Fibroblast of the conjunctiva (primary cell): ENCODE measurements around the gene CD247.

Experiments
- DNase-seq: peaks from one replicate; pipeline ENCODE4 v3.0.0-alpha.2; 2010; ENCODE audit warnings: low read depth

CD247 gene

GRCh38 chr1:167413328-167413727 is 105.0 kb downstream of the CD247 start:
- no peak for DNase-seq

GRCh38 chr1:167412920-167413319 is 105.4 kb downstream of the CD247 start:
- no peak for DNase-seq

GRCh38 chr1:167412072-167412471 is 106.3 kb downstream of the CD247 start:
- no peak for DNase-seq

GRCh38 chr1:167409183-167409582 is 109.1 kb downstream of the CD247 start:
- no peak for DNase-seq

- no peak for DNase-seq
These were observed 110.0 kb downstream of the CD247 start for GRCh38 chr1:167408355-167408754.

GRCh38 chr1:167404908-167405307 is 113.4 kb downstream of the CD247 start:
- DNase-seq, result no peak

- no peak for DNase-seq
These were observed 114.0 kb downstream of the CD247 start for GRCh38 chr1:167404161-167404888.

- peak; percentile 43 for DNase-seq
These were observed 117.0 kb downstream of the CD247 start for GRCh38 chr1:167401260-167401873.

- no peak for DNase-seq
These were observed 117.9 kb downstream of the CD247 start for GRCh38 chr1:167400359-167400953.

GRCh38 chr1:167392200-167392696 is 126.1 kb downstream of the CD247 start:
- no peak for DNase-seq

GRCh38 chr1:167388976-167389375 is 129.4 kb downstream of the CD247 start:
- DNase-seq, result no peak

- no peak for DNase-seq
These were observed 130.9 kb downstream of the CD247 start for GRCh38 chr1:167387251-167387910.
